ENCODE measurements around the gene TAT.

- TF ChIP-seq CTCF (IDR thresholded peaks at IDR 0.05) = no peak
- TF ChIP-seq USF2 (CRISPR knock-in tag; IDR thresholded peaks at IDR 0.05) = no peak
- no peak for TF ChIP-seq FOXP4 (CRISPR knock-in tag; IDR thresholded peaks at IDR 0.05)
- TF ChIP-seq ZNF423 (CRISPR knock-in tag; IDR thresholded peaks at IDR 0.05) = no peak
- TF ChIP-seq E2F1 (CRISPR knock-in tag; IDR thresholded peaks at IDR 0.05) = no peak
- TF ChIP-seq ZNF138 (CRISPR knock-in tag; conservative IDR thresholded peaks at IDR 0.05) = no peak
- TF ChIP-seq TP53 (CRISPR knock-in tag; IDR thresholded peaks at IDR 0.05) = no peak
- no peak for TF ChIP-seq CREB1 (CRISPR knock-in tag; IDR thresholded peaks at IDR 0.05)
These were observed 7.3 kb downstream of the TAT start for GRCh38 chr16:71569621-71570020.
